ENCODE measurements around the gene HS6ST2.
A peak's percentile ranks its signal among the peaks of the same experiment; 100 is the strongest.

GRCh38 chrX:132614297-132614696 is 344.1 kb downstream of the HS6ST2 start:
- TF ChIP-seq CTCF (IDR thresholded peaks at IDR 0.05) (peak in 1 of 5 experiments; percentile 23), POLR2A (IDR thresholded peaks at IDR 0.05) (no peak)

All from tibial nerve (tissue), 3 donors.